CD14-positive monocyte (primary cell): ENCODE measurements around the gene CST11. TPM values are rescaled to one million over a fixed set of nuclear protein-coding genes. Genes with fewer than 3 reads are reported as not detected.

Experiments used
- DNase-seq, 3 donors: peaks; one replicate each; pipeline ENCODE4 v3.0.0-alpha.2; 2011 to 2022
- H2AFZ ChIP-seq: 2 replicates; pipeline ENCODE4 v1.6.0; 2012; ENCODE audit warnings: mild to moderate bottlenecking, low read depth, low read length, inconsistent platforms; ENCODE audit not compliant: insufficient read depth, poor library complexity, severe bottlenecking
- H3K27ac ChIP-seq, 2 donors: 1 replicate in 1 of 2; 2 replicates in 1 of 2; pipeline ENCODE4 v1.5.1; 2012 to 2013; ENCODE audit warnings: low read length in 2 of 2, control low read depth in 1 of 2, inconsistent platforms in 1 of 2, low read depth in 1 of 2, mild to moderate bottlenecking in 1 of 2
- H3K27me3 ChIP-seq, 2 donors: one replicate each; pipeline versions ENCODE4 v1.6.0 to v1.6.1; 2011 to 2013; ENCODE audit warnings: low read length in 2 of 2; ENCODE audit not compliant: control insufficient read depth in 2 of 2, insufficient read depth in 2 of 2
- H3K36me3 ChIP-seq, 2 donors: replicated peaks in 1 of 2; 1 replicate in 1 of 2; 2 replicates in 1 of 2; pipeline versions ENCODE4 v1.5.1 to v1.6.1; 2012 to 2013; ENCODE audit warnings: low read length in 2 of 2, control low read depth in 1 of 2, inconsistent platforms in 1 of 2, mild to moderate bottlenecking in 1 of 2; ENCODE audit not compliant: insufficient read depth in 2 of 2, control insufficient read depth in 1 of 2
- H3K4me1 ChIP-seq, 2 donors: 1 replicate in 1 of 2; 2 replicates in 1 of 2; pipeline versions ENCODE4 v1.5.1 to v1.6.1; 2012 to 2013; ENCODE audit warnings: low read length in 2 of 2, control low read depth in 1 of 2, inconsistent platforms in 1 of 2, mild to moderate bottlenecking in 1 of 2, moderate library complexity in 1 of 2; ENCODE audit not compliant: insufficient read depth in 2 of 2, control insufficient read depth in 1 of 2
- H3K4me2 ChIP-seq: replicated peaks from 2 replicates; pipeline ENCODE3; 2012; ENCODE audit warnings: low read length, moderate library complexity, mild to moderate bottlenecking; ENCODE audit not compliant: poor library complexity, severe bottlenecking; ENCODE audit errors: extremely low read depth
- H3K4me3 ChIP-seq, 3 experiments: fragments of 200-600 bp in 1 of 3; sonication (generic) in 1 of 3; replicated peaks in 1 of 3; 1 replicate in 2 of 3; 2 replicates in 1 of 3; pipeline ENCODE4 v1.5.1; 2011 to 2013; ENCODE audit warnings: low read length in 3 of 3, mild to moderate bottlenecking in 3 of 3, control low read depth in 2 of 3, low read depth in 2 of 3, inconsistent platforms in 1 of 3, moderate library complexity in 1 of 3
- H3K79me2 ChIP-seq: 2 replicates; pipeline ENCODE4 v1.6.0; 2012; ENCODE audit warnings: mild to moderate bottlenecking, control low read depth, inconsistent platforms, low read length, moderate library complexity; ENCODE audit not compliant: insufficient read depth
- H3K9ac ChIP-seq: 2 replicates; pipeline ENCODE4 v1.6.0; 2017; ENCODE audit warnings: low read length, mild to moderate bottlenecking; ENCODE audit not compliant: insufficient read depth, poor library complexity, severe bottlenecking
- H3K9me3 ChIP-seq, 2 donors: replicated peaks in 1 of 2; 1 replicate in 1 of 2; 2 replicates in 1 of 2; pipeline versions ENCODE4 v1.5.1 to v1.6.1; 2012 to 2013; ENCODE audit warnings: low read length in 2 of 2, control low read depth in 1 of 2; ENCODE audit not compliant: control insufficient read depth in 1 of 2, insufficient read depth in 1 of 2
- H4K20me1 ChIP-seq: 2 replicates; pipeline ENCODE4 v1.6.0; 2012; ENCODE audit warnings: mild to moderate bottlenecking, low read length, control low read depth, moderate library complexity; ENCODE audit not compliant: insufficient read depth
- H3K27ac Mint-ChIP-seq, 7 donors: one replicate each; pipeline ENCODE4 v1.8.0; 2020; ENCODE audit warnings: mild to moderate bottlenecking in 7 of 7, mixed read lengths in 7 of 7, moderate library complexity in 6 of 7, inconsistent platforms in 2 of 7
- H3K27me3 Mint-ChIP-seq, 3 donors: one replicate each; pipeline ENCODE4 v1.8.0; 2021 to 2022; ENCODE audit warnings: low read depth in 3 of 3, mild to moderate bottlenecking in 3 of 3, mixed read lengths in 3 of 3, moderate library complexity in 3 of 3, inconsistent platforms in 1 of 3
- H3K36me3 Mint-ChIP-seq, 2 donors: one replicate each; pipeline ENCODE4 v1.8.0; 2020; ENCODE audit warnings: mixed read lengths in 2 of 2, inconsistent platforms in 1 of 2, mild to moderate bottlenecking in 1 of 2
- H3K4me1 Mint-ChIP-seq: one replicate; pipeline ENCODE4 v1.8.0; 2020; ENCODE audit warnings: mild to moderate bottlenecking, mixed read lengths
- H3K4me3 Mint-ChIP-seq, 2 donors: one replicate each; pipeline ENCODE4 v1.8.0; 2020; ENCODE audit warnings: mild to moderate bottlenecking in 2 of 2, mixed read lengths in 2 of 2, moderate library complexity in 1 of 2
- H3K9me3 Mint-ChIP-seq, 7 donors: one replicate each; pipeline ENCODE4 v1.8.0; 2020 to 2022; ENCODE audit warnings: mixed read lengths in 7 of 7, mild to moderate bottlenecking in 6 of 7, moderate library complexity in 6 of 7, inconsistent platforms in 2 of 7
- WGBS: methylation state at CpG from one replicate; pipeline ENCODE4 v1.1.5; 2013; ENCODE audit warnings: missing lambda C conversion rate; ENCODE audit not compliant: insufficient coverage; 5-methylcytosine and 5-hydroxymethylcytosine counted together
- intact Hi-C, 2 donors: fragments of 100-400 bp; cut with micrococcal nuclease; formaldehyde crosslinking; loops; one replicate each; pipeline versions ENCODE4 v1.15.0 to v1.15.1; 2023
- polyA plus RNA-seq, 3 donors: library from polyadenylated mRNA; depleted of rRNA in 1 of 3; unstranded in 2 of 3; stranded (reverse) in 1 of 3; fragments of 300-500 nt in 2 of 3; fragments of >200 nt in 1 of 3; fragmentation: Illumina TruSeq in 2 of 3; gene quantifications; 1 replicate in 2 of 3; 2 replicates in 1 of 3; pipeline ENCODE4 v1.2.3, GENCODE V29; 2012 to 2021
- TF ChIP-seq, protein P1 (sequence below): fragments of 200-600 bp; IDR thresholded peaks from one replicate; pipeline ENCODE4 v1.8.0; 2022; ENCODE audit warnings: antibody characterized with exemption, mild to moderate bottlenecking

CST11 gene
- polyA plus RNA-seq, 3 donors = not detected

DNA sequence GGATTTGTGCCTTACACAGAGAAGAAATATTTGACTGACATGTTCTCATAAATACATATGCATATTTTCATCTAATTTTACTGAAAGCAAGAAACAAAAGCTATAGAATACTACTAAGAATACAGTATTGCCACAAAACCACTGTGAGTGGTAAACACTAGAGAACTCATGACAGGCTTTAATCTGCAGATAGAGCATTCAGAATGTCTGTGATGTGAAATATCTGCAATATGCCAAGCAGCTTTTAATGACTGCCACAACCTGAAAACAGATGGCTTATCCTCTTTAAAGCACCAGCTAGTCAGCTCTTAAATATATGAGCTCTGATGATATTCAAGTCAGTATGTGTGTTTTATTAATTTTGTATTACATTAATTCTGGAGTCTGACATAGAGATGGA is 34.8 kb downstream of the CST11 start:
- Mint-ChIP-seq H3K27ac (no peak overlapping the region), H3K9me3 (no peaks in the 10 kb centered on the region), H3K36me3 (peaks cover 0 to 2% of the 10 kb centered on the region in 2 donors), H3K4me3 (no peak overlapping the region), H3K27me3 (no peaks in the 10 kb centered on the region), H3K4me1 (peaks cover 28% of the 10 kb centered on the region)
- no peak for DNase-seq
- no peak overlapping the region for H3K4me3 ChIP-seq
- H2AFZ ChIP-seq = no peak overlapping the region
- peaks cover 80% of the 10 kb centered on the region for H3K79me2 ChIP-seq
- no peak overlapping the region for H3K9ac ChIP-seq
- H3K27ac ChIP-seq = no peak overlapping the region
- intact Hi-C loops = loop anchor here in 1 of 2 donors (5.0 kb wide), 1 partner anchor 41 kb away; no protein-coding TSS in a partner anchor
- H3K4me2 ChIP-seq = no peak overlapping the region
- peaks cover 12% of the 10 kb centered on the region in 2 donors for H3K4me1 ChIP-seq
- no peaks in the 10 kb centered on the region for H3K27me3 ChIP-seq
- TF ChIP-seq, protein P1, sequence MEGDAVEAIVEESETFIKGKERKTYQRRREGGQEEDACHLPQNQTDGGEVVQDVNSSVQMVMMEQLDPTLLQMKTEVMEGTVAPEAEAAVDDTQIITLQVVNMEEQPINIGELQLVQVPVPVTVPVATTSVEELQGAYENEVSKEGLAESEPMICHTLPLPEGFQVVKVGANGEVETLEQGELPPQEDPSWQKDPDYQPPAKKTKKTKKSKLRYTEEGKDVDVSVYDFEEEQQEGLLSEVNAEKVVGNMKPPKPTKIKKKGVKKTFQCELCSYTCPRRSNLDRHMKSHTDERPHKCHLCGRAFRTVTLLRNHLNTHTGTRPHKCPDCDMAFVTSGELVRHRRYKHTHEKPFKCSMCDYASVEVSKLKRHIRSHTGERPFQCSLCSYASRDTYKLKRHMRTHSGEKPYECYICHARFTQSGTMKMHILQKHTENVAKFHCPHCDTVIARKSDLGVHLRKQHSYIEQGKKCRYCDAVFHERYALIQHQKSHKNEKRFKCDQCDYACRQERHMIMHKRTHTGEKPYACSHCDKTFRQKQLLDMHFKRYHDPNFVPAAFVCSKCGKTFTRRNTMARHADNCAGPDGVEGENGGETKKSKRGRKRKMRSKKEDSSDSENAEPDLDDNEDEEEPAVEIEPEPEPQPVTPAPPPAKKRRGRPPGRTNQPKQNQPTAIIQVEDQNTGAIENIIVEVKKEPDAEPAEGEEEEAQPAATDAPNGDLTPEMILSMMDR = no peak
- no peaks in the 10 kb centered on the region for H3K36me3 ChIP-seq
- H4K20me1 ChIP-seq = peaks cover 19% of the 10 kb centered on the region
- no peaks in the 10 kb centered on the region for H3K9me3 ChIP-seq

DNA sequence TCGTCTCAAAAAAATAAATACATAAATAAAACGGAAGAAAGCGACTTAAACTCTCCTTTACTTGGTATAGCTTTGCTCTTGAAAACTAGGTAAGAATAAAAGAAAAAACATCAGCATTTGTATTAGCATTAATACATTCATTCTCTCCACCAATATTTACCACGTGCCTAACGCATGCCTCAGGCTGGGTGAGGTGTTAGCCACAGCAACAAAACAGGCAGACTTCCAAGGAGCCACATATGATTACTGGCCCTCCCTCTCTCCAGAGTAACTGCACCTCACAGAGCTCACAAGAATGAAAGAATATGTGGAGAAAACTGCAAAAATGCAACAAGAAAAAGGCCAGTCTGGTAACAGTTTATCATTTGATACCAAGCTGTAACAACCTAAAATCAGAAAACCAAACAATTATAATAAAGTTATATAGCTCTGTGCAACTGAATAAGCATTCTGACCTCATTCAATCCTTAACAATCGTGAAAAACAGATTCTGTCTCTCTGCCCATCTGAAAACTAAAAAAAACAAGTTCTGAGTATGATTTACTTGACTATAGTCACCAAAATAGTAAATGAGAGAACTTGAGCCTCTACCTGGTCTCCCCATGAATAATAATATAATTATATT is 36.6 kb downstream of the CST11 start:
- Histone ChIP-seq H4K20me1 (peaks cover 30% of the 10 kb centered on the region), H3K27ac (no peak overlapping the region), H3K4me2 (no peak overlapping the region), H3K27me3 (no peaks in the 10 kb centered on the region), H3K9me3 (no peaks in the 10 kb centered on the region), H3K79me2 (peaks cover 95% of the 10 kb centered on the region), H3K36me3 (peaks cover 0 to 3% of the 10 kb centered on the region in 2 donors), H3K4me3 (no peak overlapping the region), H3K4me1 (peaks cover 7% of the 10 kb centered on the region in 2 donors), H3K9ac (no peak overlapping the region), H2AFZ (no peak overlapping the region)
- no peak for DNase-seq
- H3K36me3 Mint-ChIP-seq = peaks cover 4 to 10% of the 10 kb centered on the region in 2 donors
- H3K27ac Mint-ChIP-seq = no peak overlapping the region
- H3K9me3 Mint-ChIP-seq = no peaks in the 10 kb centered on the region
- no peak overlapping the region for H3K4me3 Mint-ChIP-seq
- WGBS = no CpG with 5 or more reads among the region's 6 CpGs
- intact Hi-C loops = loop anchor here in 1 of 2 donors (5.0 kb wide), 1 partner anchor 39 kb away; no protein-coding TSS in a partner anchor
- peaks cover 26% of the 10 kb centered on the region for H3K4me1 Mint-ChIP-seq
- H3K27me3 Mint-ChIP-seq = no peaks in the 10 kb centered on the region
- TF ChIP-seq, protein P1 = no peak
